HL-60 (cell line): ENCODE data around the gene PNMA8B.
"Not testable (repeated sequence)": the region's sequence is repeated elsewhere in the genome, so short reads cannot be mapped to it uniquely, and the experiment has no call there.

Experiments
- DNase-seq, 2 experiments: peaks; one replicate each; pipeline ENCODE4 v3.0.0-alpha.2; 2010 to 2020; ENCODE audit warnings: low read depth in 1 of 2, low spot score in 1 of 2
- H3K27ac ChIP-seq: fragments of 250-450 bp; sonication (Bioruptor Pico); replicated peaks from 2 replicates; pipeline ENCODE4 v1.5.1; 2020; ENCODE audit warnings: mild to moderate bottlenecking, moderate library complexity
- H3K27me3 ChIP-seq: fragments of 250-450 bp; sonication (Bioruptor Pico); 2 replicates; pipeline ENCODE4 v1.5.1; 2021; ENCODE audit warnings: mild to moderate bottlenecking, moderate library complexity; ENCODE audit not compliant: insufficient read depth, poor library complexity, severe bottlenecking
- H3K4me3 ChIP-seq: replicated peaks from 2 replicates; pipeline ENCODE4 v1.5.1; 2011; ENCODE audit warnings: mild to moderate bottlenecking, control low read depth, low read length; ENCODE audit not compliant: insufficient read depth
- GABPA ChIP-seq: IDR thresholded peaks from 2 replicates; pipeline ENCODE4 v1.6.1; 2012; ENCODE audit warnings: low read depth
- POLR2AphosphoS5 ChIP-seq: IDR thresholded peaks from 2 replicates; pipeline ENCODE4 v1.6.1; 2012; ENCODE audit warnings: low read depth
- SPI1 ChIP-seq: IDR thresholded peaks from 2 replicates; pipeline ENCODE4 v1.6.1; 2012; ENCODE audit warnings: low read depth, mild to moderate bottlenecking, borderline replicate concordance
- TF ChIP-seq, protein P1 (sequence below): IDR thresholded peaks from one replicate; pipeline ENCODE4 v1.5.1; 2011; ENCODE audit warnings: low read length, control low read depth, inconsistent platforms; ENCODE audit not compliant: insufficient read depth
- TF ChIP-seq, protein P2 (sequence below): IDR thresholded peaks from 2 replicates; pipeline ENCODE4 v1.6.1; 2012; ENCODE audit warnings: low read depth; ENCODE audit not compliant: insufficient replicate concordance

The PNMA8B gene

DNA sequence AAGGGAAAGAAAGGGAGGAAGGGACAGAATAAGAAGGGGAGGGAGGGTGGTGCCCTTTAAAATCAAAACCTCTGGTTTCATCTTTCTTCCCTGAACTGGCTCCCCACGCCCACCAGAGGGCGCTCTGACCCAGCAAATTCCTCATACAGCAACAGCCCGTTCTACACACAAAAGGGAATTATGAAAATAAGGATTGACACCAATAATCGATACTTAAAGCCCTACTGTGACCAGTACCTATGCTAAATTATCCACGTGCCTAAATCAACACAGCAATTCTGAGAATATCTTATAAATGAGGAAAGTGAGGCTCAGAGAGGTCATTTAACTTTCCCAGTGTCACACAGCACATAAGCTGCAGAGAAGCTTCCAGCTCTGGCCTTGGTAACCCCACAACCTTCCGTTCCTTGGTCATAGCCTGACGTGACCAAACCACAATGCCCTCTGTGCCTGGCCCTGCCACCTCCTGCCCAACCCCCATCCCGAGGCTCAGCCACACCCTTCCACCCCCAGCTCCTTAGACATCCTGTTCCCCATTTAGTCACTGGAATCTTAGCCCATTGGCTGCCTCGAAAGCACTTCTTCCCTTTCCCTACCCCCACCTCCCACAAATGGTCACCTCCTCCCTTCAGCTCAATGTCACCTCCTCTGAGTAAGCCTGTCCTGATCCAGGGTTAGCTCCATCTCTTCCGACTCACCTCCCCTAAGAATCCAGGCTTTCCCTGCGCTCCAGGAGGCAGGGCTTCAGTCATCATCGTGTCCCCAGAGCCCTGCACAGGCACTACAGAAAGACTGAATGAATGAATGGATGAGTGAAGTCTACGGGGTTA lies 34.2 kb upstream of the PNMA8B start:
- DNase-seq: peak; percentile 71 to 90
- TF ChIP-seq SPI1: no peak
- TF ChIP-seq, protein P1, sequence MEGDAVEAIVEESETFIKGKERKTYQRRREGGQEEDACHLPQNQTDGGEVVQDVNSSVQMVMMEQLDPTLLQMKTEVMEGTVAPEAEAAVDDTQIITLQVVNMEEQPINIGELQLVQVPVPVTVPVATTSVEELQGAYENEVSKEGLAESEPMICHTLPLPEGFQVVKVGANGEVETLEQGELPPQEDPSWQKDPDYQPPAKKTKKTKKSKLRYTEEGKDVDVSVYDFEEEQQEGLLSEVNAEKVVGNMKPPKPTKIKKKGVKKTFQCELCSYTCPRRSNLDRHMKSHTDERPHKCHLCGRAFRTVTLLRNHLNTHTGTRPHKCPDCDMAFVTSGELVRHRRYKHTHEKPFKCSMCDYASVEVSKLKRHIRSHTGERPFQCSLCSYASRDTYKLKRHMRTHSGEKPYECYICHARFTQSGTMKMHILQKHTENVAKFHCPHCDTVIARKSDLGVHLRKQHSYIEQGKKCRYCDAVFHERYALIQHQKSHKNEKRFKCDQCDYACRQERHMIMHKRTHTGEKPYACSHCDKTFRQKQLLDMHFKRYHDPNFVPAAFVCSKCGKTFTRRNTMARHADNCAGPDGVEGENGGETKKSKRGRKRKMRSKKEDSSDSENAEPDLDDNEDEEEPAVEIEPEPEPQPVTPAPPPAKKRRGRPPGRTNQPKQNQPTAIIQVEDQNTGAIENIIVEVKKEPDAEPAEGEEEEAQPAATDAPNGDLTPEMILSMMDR: peak; percentile 66
- no peaks in the 10 kb centered on the region for H3K27me3 ChIP-seq
- no peak overlapping the region for H3K4me3 ChIP-seq
- no peak overlapping the region; the same call in 1 of the 2 replicates for H3K27ac ChIP-seq

DNA sequence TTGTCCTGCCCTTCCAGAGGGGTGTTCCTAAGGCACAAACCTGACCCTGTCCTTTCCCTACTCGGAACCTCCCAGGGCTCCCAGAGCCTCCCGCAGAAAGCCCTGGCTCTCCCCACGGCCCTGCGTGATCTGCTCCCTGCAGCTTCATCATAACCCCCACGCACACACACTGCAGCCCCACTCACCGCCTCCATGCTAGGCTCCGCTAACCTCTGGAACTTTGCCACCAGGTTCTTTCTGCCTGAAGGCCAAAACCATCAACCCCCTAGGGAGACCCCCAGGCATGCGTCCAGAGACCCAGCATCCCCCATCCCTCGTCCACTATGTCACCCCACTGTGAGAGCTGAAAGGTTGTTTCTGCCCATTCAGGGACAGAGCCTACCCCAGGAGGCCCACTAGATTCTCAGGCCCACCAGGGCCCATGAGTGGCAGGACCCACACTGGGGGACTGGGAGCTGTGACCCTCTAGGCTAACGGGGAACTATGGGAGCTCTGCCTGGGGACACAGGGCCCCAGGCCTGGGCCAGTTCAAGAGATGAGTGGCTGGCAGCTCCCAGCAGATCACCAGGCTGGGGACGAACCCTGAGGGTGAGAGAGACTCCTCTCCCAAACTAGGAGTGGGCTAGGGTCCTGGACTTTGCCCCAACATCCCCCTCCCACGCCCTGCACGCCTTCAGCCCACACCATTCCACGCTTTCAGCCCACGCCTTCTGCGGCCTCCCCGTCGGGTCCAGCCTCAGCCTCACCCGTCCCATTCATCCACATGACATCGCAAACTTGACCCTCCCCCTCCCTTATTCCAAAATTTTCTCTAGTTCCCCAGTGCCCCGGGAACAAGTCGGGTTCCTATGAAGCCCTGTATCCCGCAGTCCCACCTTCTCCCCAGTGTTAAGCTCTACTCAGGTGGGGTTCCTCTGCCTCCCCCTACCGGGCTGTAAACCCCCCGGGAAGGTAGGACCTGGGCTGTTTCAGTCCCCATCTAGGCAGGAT lies 33.2 kb upstream of the PNMA8B start:
- H3K27ac ChIP-seq: no peak overlapping the region
- H3K27me3 ChIP-seq: no peaks in the 10 kb centered on the region
- TF ChIP-seq SPI1 (no peak), POLR2AphosphoS5 (no peak), GABPA (no peak)
- TF ChIP-seq, protein P2, sequence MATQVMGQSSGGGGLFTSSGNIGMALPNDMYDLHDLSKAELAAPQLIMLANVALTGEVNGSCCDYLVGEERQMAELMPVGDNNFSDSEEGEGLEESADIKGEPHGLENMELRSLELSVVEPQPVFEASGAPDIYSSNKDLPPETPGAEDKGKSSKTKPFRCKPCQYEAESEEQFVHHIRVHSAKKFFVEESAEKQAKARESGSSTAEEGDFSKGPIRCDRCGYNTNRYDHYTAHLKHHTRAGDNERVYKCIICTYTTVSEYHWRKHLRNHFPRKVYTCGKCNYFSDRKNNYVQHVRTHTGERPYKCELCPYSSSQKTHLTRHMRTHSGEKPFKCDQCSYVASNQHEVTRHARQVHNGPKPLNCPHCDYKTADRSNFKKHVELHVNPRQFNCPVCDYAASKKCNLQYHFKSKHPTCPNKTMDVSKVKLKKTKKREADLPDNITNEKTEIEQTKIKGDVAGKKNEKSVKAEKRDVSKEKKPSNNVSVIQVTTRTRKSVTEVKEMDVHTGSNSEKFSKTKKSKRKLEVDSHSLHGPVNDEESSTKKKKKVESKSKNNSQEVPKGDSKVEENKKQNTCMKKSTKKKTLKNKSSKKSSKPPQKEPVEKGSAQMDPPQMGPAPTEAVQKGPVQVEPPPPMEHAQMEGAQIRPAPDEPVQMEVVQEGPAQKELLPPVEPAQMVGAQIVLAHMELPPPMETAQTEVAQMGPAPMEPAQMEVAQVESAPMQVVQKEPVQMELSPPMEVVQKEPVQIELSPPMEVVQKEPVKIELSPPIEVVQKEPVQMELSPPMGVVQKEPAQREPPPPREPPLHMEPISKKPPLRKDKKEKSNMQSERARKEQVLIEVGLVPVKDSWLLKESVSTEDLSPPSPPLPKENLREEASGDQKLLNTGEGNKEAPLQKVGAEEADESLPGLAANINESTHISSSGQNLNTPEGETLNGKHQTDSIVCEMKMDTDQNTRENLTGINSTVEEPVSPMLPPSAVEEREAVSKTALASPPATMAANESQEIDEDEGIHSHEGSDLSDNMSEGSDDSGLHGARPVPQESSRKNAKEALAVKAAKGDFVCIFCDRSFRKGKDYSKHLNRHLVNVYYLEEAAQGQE: no peak
- no peak for DNase-seq
- H3K4me3 ChIP-seq: no peak overlapping the region

DNA sequence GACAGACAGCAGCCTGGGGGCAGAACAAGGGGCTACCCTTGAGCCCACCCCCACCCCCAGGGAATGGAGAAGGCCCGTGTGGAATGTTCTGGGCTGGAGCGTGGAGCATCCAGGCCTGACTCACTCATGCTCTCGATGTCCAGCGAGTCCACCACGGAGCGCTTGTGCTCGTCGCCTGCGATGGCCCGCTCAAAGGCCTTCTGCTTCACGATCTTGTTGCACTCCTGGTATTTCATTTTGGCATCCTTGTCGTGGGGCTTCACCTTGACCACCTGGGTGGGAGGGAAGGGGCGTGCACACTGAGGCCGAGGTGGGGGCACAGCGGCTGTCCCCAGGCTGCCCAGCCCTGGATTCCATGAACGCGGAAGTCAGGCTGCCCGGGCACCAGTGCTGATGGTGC lies 31.1 kb upstream of the PNMA8B start:
- not testable (repeated sequence) for H3K27ac ChIP-seq, DNase-seq, H3K27me3 ChIP-seq, H3K4me3 ChIP-seq

DNA sequence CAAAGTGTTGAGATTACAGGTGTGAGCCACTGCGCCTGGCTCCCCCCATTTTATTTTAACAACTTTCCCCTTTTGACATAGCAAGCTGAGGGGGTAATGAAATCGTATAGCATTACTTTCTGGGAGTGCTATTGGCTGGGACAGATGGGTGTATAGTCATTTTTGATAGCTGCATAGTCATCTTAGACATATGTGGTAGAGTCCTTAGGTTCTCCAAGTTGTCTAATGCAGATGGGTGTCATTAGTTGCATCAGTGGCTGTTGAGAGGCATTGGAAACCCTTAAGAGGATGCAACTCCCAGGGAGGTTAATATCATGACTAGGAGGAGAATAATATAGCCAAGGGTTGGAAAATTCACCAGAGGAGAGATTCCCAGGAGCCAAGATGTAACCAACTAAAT lies 28.6 kb upstream of the PNMA8B start:
- DNase-seq: no peak
- no peak overlapping the region for H3K4me3 ChIP-seq
- TF ChIP-seq, protein P2: no peak
- TF ChIP-seq, protein P1: no peak
- no peak for TF ChIP-seq SPI1
- no peak for TF ChIP-seq GABPA
- TF ChIP-seq POLR2AphosphoS5: no peak
- H3K27me3 ChIP-seq: no peaks in the 10 kb centered on the region
- H3K27ac ChIP-seq: no peak overlapping the region
